ENCODE measurements around the gene UPF1.

Gene UPF1

GRCh38 chr19:18840288-18841267 lies 8.8 kb downstream of the UPF1 start:
- no peak for DNase-seq (ENCODE audit: low spot score)

- no peak for DNase-seq (ENCODE audit: low spot score)
These were observed 9.6 kb downstream of the UPF1 start for GRCh38 chr19:18841400-18841799.

- DNase-seq (ENCODE audit: low spot score): no peak
These were observed 10.4 kb downstream of the UPF1 start for GRCh38 chr19:18842166-18842565.

GRCh38 chr19:18843960-18844359 lies 12.2 kb downstream of the UPF1 start:
- no peak for DNase-seq (ENCODE audit: low spot score)

GRCh38 chr19:18844806-18845329 lies 13.1 kb downstream of the UPF1 start:
- DNase-seq (ENCODE audit: low spot score): no peak

GRCh38 chr19:18845961-18846360 lies 14.2 kb downstream of the UPF1 start:
- no peak for DNase-seq (ENCODE audit: low spot score)

GRCh38 chr19:18846862-18847548 lies 15.2 kb downstream of the UPF1 start:
- peak; percentile 69 for DNase-seq (ENCODE audit: low spot score)

GRCh38 chr19:18847549-18848463 lies 16.0 kb downstream of the UPF1 start:
- no peak for DNase-seq (ENCODE audit: low spot score)

GRCh38 chr19:18848878-18849661 lies 17.3 kb downstream of the UPF1 start:
- DNase-seq (ENCODE audit: low spot score): peak; percentile 69

GRCh38 chr19:18849838-18850400 lies 18.2 kb downstream of the UPF1 start:
- DNase-seq (ENCODE audit: low spot score): no peak

- no peak for DNase-seq (ENCODE audit: low spot score)
These were observed 19.0 kb downstream of the UPF1 start for GRCh38 chr19:18850471-18851375.

GRCh38 chr19:18851673-18852325 lies 20.0 kb downstream of the UPF1 start:
- DNase-seq (ENCODE audit: low spot score): no peak

GRCh38 chr19:18852648-18853047 lies 20.9 kb downstream of the UPF1 start:
- DNase-seq (ENCODE audit: low spot score): no peak

GRCh38 chr19:18853755-18854427 lies 22.1 kb downstream of the UPF1 start:
- DNase-seq (ENCODE audit: low spot score): no peak

- DNase-seq (ENCODE audit: low spot score): no peak
These were observed 23.2 kb downstream of the UPF1 start for GRCh38 chr19:18854982-18855381.

GRCh38 chr19:18855647-18856384 lies 24.1 kb downstream of the UPF1 start:
- DNase-seq (ENCODE audit: low spot score): no peak

- peak; percentile 65 for DNase-seq (ENCODE audit: low spot score)
These were observed 24.8 kb downstream of the UPF1 start for GRCh38 chr19:18856385-18857126.
